Measurements from ENCODE around the gene CLCN6. TPM values are rescaled to one million over a fixed set of nuclear protein-coding genes. Genes with fewer than 3 reads are reported as not detected.

CLCN6 gene
- total and polyA plus RNA-seq, 2 of the 13 experiments (the other 11 are each of a cell fraction or from before 2014, with no cell fraction given), result 14.9 to 19.3 TPM

- peak; percentile 86 for TF ChIP-seq ZNF687 (CRISPR knock-in tag; IDR thresholded peaks at IDR 0.05)
- no peak for TF ChIP-seq ZNF816 (CRISPR knock-in tag; IDR thresholded peaks at IDR 0.05; ENCODE audit: borderline replicate concordance)
- TF ChIP-seq, protein P1, sequence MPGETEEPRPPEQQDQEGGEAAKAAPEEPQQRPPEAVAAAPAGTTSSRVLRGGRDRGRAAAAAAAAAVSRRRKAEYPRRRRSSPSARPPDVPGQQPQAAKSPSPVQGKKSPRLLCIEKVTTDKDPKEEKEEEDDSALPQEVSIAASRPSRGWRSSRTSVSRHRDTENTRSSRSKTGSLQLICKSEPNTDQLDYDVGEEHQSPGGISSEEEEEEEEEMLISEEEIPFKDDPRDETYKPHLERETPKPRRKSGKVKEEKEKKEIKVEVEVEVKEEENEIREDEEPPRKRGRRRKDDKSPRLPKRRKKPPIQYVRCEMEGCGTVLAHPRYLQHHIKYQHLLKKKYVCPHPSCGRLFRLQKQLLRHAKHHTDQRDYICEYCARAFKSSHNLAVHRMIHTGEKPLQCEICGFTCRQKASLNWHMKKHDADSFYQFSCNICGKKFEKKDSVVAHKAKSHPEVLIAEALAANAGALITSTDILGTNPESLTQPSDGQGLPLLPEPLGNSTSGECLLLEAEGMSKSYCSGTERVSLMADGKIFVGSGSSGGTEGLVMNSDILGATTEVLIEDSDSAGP (CRISPR knock-in tag; IDR thresholded peaks at IDR 0.05; ENCODE audit: borderline replicate concordance), result 0 out of 2 replicates have a peak, but pooled peaks have one; percentile 13
- TF ChIP-seq, protein P2, sequence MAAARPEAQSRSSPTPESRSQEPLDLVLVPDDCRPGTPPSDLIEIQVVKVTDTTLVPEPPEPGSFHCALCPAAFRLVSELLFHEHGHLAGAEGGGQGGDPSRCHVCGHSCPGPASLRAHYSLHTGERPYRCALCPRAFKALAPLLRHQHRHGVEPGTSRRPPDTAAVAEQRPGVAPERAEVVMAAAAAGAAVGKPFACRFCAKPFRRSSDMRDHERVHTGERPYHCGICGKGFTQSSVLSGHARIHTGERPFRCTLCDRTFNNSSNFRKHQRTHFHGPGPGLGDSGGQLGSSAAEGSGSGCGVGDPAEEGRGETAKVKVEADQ (CRISPR knock-in tag; IDR thresholded peaks at IDR 0.05; ENCODE audit: borderline replicate concordance), result 0 out of 2 replicates have a peak, but pooled peaks have one; percentile 21
- peak; percentile 28; the same call in 1 of the 2 replicates for TF ChIP-seq SALL1 (CRISPR knock-in tag; IDR thresholded peaks at IDR 0.05)
- TF ChIP-seq FOXJ3 (CRISPR knock-in tag; IDR thresholded peaks at IDR 0.05; ENCODE audit: borderline replicate concordance), result no peak
- TF ChIP-seq ZNF510 (CRISPR knock-in tag; IDR thresholded peaks at IDR 0.05; ENCODE audit: low read depth), result no peak
- peak; percentile 30; the same call in 1 of the 2 replicates for TF ChIP-seq PATZ1 (CRISPR knock-in tag; IDR thresholded peaks at IDR 0.05)
- TF ChIP-seq JDP2 (CRISPR knock-in tag; IDR thresholded peaks at IDR 0.05; ENCODE audit: borderline replicate concordance), result no peak
- peak; percentile 38; the same call in 1 of the 2 replicates for TF ChIP-seq ZSCAN25 (CRISPR knock-in tag; IDR thresholded peaks at IDR 0.05)
- TF ChIP-seq SOX13 (IDR thresholded peaks at IDR 0.05), result no peak
- TF ChIP-seq SOX13 (CRISPR knock-in tag; conservative IDR thresholded peaks at IDR 0.05 in 1 of 2, IDR thresholded peaks at IDR 0.05 in 1 of 2), result 0 out of 4 replicates have a peak, but pooled peaks of 1 of the 2 experiments have one; percentile 4
- TF ChIP-seq, protein P3, sequence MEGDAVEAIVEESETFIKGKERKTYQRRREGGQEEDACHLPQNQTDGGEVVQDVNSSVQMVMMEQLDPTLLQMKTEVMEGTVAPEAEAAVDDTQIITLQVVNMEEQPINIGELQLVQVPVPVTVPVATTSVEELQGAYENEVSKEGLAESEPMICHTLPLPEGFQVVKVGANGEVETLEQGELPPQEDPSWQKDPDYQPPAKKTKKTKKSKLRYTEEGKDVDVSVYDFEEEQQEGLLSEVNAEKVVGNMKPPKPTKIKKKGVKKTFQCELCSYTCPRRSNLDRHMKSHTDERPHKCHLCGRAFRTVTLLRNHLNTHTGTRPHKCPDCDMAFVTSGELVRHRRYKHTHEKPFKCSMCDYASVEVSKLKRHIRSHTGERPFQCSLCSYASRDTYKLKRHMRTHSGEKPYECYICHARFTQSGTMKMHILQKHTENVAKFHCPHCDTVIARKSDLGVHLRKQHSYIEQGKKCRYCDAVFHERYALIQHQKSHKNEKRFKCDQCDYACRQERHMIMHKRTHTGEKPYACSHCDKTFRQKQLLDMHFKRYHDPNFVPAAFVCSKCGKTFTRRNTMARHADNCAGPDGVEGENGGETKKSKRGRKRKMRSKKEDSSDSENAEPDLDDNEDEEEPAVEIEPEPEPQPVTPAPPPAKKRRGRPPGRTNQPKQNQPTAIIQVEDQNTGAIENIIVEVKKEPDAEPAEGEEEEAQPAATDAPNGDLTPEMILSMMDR (CRISPR knock-in tag; IDR thresholded peaks at IDR 0.05), result 0 out of 2 replicates have a peak, but pooled peaks have one; percentile 26
- 0 out of 2 replicates have a peak, but pooled peaks have one; percentile 23 for TF ChIP-seq MED1 (CRISPR knock-in tag; IDR thresholded peaks at IDR 0.05)
Observed at GRCh38 chr1:11882814-11883538, 77.0 kb downstream of the CLCN6 start (continued).

All from HepG2 (cell line).